ENCODE results near the gene TPH1. TPM values are rescaled to one million over a fixed set of nuclear protein-coding genes. Genes with fewer than 3 reads are reported as not detected.

Gene TPH1
- polyA plus RNA-seq (2013), result 1.2 TPM

DNA sequence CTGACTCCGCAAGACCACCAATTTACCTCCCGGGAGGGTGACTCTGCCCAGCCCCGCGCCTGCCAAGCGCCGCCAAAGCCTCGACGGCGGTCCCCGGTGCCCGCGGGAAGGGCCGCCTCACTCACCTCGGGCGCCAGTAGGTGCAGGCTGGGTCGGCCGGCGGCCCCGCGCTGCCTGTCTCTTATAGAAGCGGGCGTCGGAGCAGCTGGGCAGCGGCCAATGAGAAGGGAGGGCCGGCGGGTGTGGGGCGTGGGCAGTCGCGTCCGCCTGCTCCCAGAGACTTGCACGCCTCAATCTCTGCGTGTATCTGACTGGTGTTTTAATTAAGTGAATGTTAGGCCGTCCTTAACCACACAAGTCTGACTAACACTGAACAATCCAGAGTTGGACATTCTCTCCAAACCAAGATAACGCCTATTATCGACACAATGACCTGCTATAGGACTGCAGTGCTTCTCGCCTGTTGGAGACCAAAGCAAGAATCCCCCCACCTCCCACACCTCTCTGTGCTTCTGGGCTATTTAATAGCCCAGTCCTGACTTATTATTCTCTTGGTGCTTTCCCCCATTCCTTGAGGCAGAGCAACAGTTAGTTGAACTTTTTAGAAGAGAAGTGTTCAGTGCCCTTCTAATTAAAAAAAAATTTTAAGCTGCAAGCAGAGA lies at the start of gene TPH1:
TSS of gene TPH1 (minus strand) at position 154 of the 662 bp plus-strand sequence. CDS start 5,507 bp downstream, outside the sequence.
- H3K9me3 ChIP-seq (ENCODE audit: control extremely low read depth in 1 of 5, control insufficient read depth in 4 of 5, insufficient read depth in 2 of 5, low read depth in 1 of 5, low read length in 4 of 5), result peaks cover 0 to 8% (median 0%) of the 10 kb centered on the region in 5 experiments
- POLR2A ChIA-PET, result no interaction called here
- no peak within 1 kb of the TSS for H3K27ac ChIP-seq (ENCODE audit: insufficient read depth in 1 of 2, low read depth in 1 of 2, low read length in 2 of 2, poor library complexity in 1 of 2, severe bottlenecking in 2 of 2)
- 17% methylated on average over 29 of the region's 36 CpGs for WGBS (ENCODE audit: insufficient coverage)
- H3K27me3 ChIP-seq (replicated peaks in 2 of 5; ENCODE audit: control insufficient read depth in 4 of 5, insufficient read depth in 5 of 5, low read length in 4 of 5), result peaks cover 8 to 45% (median 20%) of the 10 kb centered on the region in 5 experiments
- H3K4me1 ChIP-seq (ENCODE audit: control extremely low read depth in 1 of 4, control insufficient read depth in 4 of 4, insufficient read depth in 4 of 4, low read length in 3 of 4), result no peaks in the 10 kb centered on the region
- H3K36me3 ChIP-seq (ENCODE audit: control insufficient read depth in 4 of 4, insufficient read depth in 4 of 4, low read length in 3 of 4), result no peaks in the 10 kb centered on the region
- CTCF ChIA-PET, result interaction anchor here (0.9 kb wide), 1 partner anchor 10 kb away, joined by 3 read pairs; no protein-coding TSS in a partner anchor
- DNase-seq, result peak in 2 of 3 donors; percentile 2 to 6
- no peak within 1 kb of the TSS for H3K4me3 ChIP-seq (ENCODE audit: control insufficient read depth in 1 of 7, extremely low read depth in 1 of 7, insufficient read depth in 4 of 7, low read depth in 2 of 7, low read length in 6 of 7)

DNA sequence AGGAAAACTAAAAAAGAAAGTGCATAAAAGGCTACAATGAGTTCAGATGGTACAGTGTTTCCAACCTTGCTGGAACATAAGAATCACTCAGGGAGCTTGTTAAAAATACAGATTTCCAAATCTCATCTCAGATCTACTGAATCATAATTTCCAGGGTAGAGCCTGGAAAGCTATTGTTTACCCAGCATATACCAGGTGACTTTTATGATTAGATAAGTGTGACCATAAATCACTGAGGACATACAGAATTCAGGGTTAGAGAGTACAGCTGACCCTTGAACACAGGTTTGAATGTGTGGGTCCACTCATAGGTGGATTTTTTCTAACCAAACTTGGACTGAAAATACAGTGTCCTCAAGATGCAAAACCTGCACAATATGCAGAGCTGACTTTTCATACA lies 47.9 kb upstream of the TPH1 start:
- no peak for DNase-seq
- no peak overlapping the region for H3K27ac ChIP-seq (ENCODE audit: insufficient read depth in 1 of 2, low read depth in 1 of 2, low read length in 2 of 2, poor library complexity in 1 of 2, severe bottlenecking in 2 of 2)
- ChIA-PET POLR2A (no interaction called here), CTCF (interaction anchor here (0.9 to 3.8 kb wide), 4 partner anchors 10 to 21 kb away, joined by 3 to 26 read pairs (median 5); partner anchors contain the start of gene SAAL1)
- no peaks in the 10 kb centered on the region for H3K27me3 ChIP-seq (replicated peaks in 2 of 5; ENCODE audit: control insufficient read depth in 4 of 5, insufficient read depth in 5 of 5, low read length in 4 of 5)
- H3K9me3 ChIP-seq (ENCODE audit: control extremely low read depth in 1 of 5, control insufficient read depth in 4 of 5, insufficient read depth in 2 of 5, low read depth in 1 of 5, low read length in 4 of 5), result no peaks in the 10 kb centered on the region
- H3K4me3 ChIP-seq (ENCODE audit: control insufficient read depth in 1 of 7, extremely low read depth in 1 of 7, insufficient read depth in 4 of 7, low read depth in 2 of 7, low read length in 6 of 7), result no peak overlapping the region
- no peaks in the 10 kb centered on the region for H3K4me1 ChIP-seq (ENCODE audit: control extremely low read depth in 1 of 4, control insufficient read depth in 4 of 4, insufficient read depth in 4 of 4, low read length in 3 of 4)
- H3K36me3 ChIP-seq (ENCODE audit: control insufficient read depth in 4 of 4, insufficient read depth in 4 of 4, low read length in 3 of 4), result peaks cover 6 to 77% (median 53%) of the 10 kb centered on the region in 4 experiments

DNA sequence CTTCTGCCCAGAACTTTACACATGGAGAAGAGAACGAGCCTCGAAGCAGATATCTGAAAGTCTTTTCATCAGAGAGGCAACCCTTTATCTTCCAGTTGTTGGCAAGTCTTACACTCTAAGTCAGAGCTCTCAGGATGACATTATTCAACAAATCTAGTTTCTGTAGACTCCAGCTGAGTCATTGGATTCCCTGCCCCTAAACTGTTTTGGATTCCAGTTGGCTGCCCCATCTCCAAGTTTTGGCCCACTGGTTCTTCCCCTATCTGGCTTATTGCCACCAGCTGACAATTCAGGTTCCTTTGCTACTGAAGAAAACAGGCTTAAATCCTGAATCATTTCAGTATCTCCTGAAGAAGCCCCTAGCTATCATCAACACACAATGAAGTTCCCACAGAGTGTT lies 45.7 kb upstream of the TPH1 start:
- Histone ChIP-seq H3K9me3 (ENCODE audit: control extremely low read depth in 1 of 5, control insufficient read depth in 4 of 5, insufficient read depth in 2 of 5, low read depth in 1 of 5, low read length in 4 of 5) (no peaks in the 10 kb centered on the region), H3K36me3 (ENCODE audit: control insufficient read depth in 4 of 4, insufficient read depth in 4 of 4, low read length in 3 of 4) (peaks cover 9 to 86% (median 65%) of the 10 kb centered on the region in 4 experiments), H3K27ac (ENCODE audit: insufficient read depth in 1 of 2, low read depth in 1 of 2, low read length in 2 of 2, poor library complexity in 1 of 2, severe bottlenecking in 2 of 2) (no peak overlapping the region), H3K27me3 (replicated peaks in 2 of 5; ENCODE audit: control insufficient read depth in 4 of 5, insufficient read depth in 5 of 5, low read length in 4 of 5) (no peaks in the 10 kb centered on the region), H3K4me1 (ENCODE audit: control extremely low read depth in 1 of 4, control insufficient read depth in 4 of 4, insufficient read depth in 4 of 4, low read length in 3 of 4) (no peaks in the 10 kb centered on the region), H3K4me3 (ENCODE audit: control insufficient read depth in 1 of 7, extremely low read depth in 1 of 7, insufficient read depth in 4 of 7, low read depth in 2 of 7, low read length in 6 of 7) (no peak overlapping the region)
- ChIA-PET CTCF (no interaction called here), POLR2A (no interaction called here)
- no peak for DNase-seq
- 86% methylated on average over 2 of the region's 2 CpGs for WGBS (ENCODE audit: insufficient coverage)

- H3K27ac ChIP-seq (ENCODE audit: insufficient read depth in 1 of 2, low read depth in 1 of 2, low read length in 2 of 2, poor library complexity in 1 of 2, severe bottlenecking in 2 of 2), result no peak overlapping the region
- no peak overlapping the region for H3K4me3 ChIP-seq (ENCODE audit: control insufficient read depth in 1 of 7, extremely low read depth in 1 of 7, insufficient read depth in 4 of 7, low read depth in 2 of 7, low read length in 6 of 7)
- no peaks in the 10 kb centered on the region for H3K9me3 ChIP-seq (ENCODE audit: control extremely low read depth in 1 of 5, control insufficient read depth in 4 of 5, insufficient read depth in 2 of 5, low read depth in 1 of 5, low read length in 4 of 5)
- 100% methylated on average over 1 of the region's 3 CpGs for WGBS (ENCODE audit: insufficient coverage)
- peaks cover 7 to 80% (median 58%) of the 10 kb centered on the region in 4 experiments for H3K36me3 ChIP-seq (ENCODE audit: control insufficient read depth in 4 of 4, insufficient read depth in 4 of 4, low read length in 3 of 4)
- peak in 2 of 3 donors; percentile 13 to 15 for DNase-seq
- ChIA-PET POLR2A (no interaction called here), CTCF (interaction anchor here (0.6 to 1.6 kb wide), 3 partner anchors 14 to 1435 kb away, joined by 3 to 5 read pairs (median 4); no protein-coding TSS in a partner anchor)
- no peaks in the 10 kb centered on the region for H3K27me3 ChIP-seq (replicated peaks in 2 of 5; ENCODE audit: control insufficient read depth in 4 of 5, insufficient read depth in 5 of 5, low read length in 4 of 5)
- H3K4me1 ChIP-seq (ENCODE audit: control extremely low read depth in 1 of 4, control insufficient read depth in 4 of 4, insufficient read depth in 4 of 4, low read length in 3 of 4), result no peaks in the 10 kb centered on the region
Observed at GRCh38 chr11:18088966-18089365, 42.9 kb upstream of the TPH1 start.

DNA sequence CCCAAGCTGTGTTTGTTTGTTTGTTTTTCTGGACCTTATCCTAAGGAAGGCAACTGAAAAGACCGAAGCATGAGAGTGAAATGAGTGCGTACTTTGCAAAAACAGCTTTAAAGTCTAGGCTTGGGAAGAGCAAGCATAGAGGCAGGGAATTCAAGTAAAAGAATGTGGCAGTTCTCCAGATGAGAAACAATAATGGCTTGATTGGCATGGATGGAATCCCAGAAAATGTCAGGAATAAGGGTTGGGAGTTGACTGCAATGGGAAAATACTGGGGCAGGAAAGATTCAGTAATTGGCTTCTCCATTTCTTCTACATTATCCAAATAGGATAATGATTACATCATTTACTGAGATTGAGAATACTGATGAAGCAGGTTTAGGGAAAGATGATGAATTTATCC lies 42.3 kb upstream of the TPH1 start:
- POLR2A ChIA-PET, result no interaction called here
- DNase-seq, result no peak
- no peak overlapping the region for H3K27ac ChIP-seq (ENCODE audit: insufficient read depth in 1 of 2, low read depth in 1 of 2, low read length in 2 of 2, poor library complexity in 1 of 2, severe bottlenecking in 2 of 2)
- no peaks in the 10 kb centered on the region for H3K27me3 ChIP-seq (replicated peaks in 2 of 5; ENCODE audit: control insufficient read depth in 4 of 5, insufficient read depth in 5 of 5, low read length in 4 of 5)
- peaks cover 7 to 80% (median 57%) of the 10 kb centered on the region in 4 experiments for H3K36me3 ChIP-seq (ENCODE audit: control insufficient read depth in 4 of 4, insufficient read depth in 4 of 4, low read length in 3 of 4)
- no peak overlapping the region for H3K4me3 ChIP-seq (ENCODE audit: control insufficient read depth in 1 of 7, extremely low read depth in 1 of 7, insufficient read depth in 4 of 7, low read depth in 2 of 7, low read length in 6 of 7)
- no peaks in the 10 kb centered on the region for H3K9me3 ChIP-seq (ENCODE audit: control extremely low read depth in 1 of 5, control insufficient read depth in 4 of 5, insufficient read depth in 2 of 5, low read depth in 1 of 5, low read length in 4 of 5)
- no peaks in the 10 kb centered on the region for H3K4me1 ChIP-seq (ENCODE audit: control extremely low read depth in 1 of 4, control insufficient read depth in 4 of 4, insufficient read depth in 4 of 4, low read length in 3 of 4)
- 100% methylated on average over 2 of the region's 2 CpGs for WGBS (ENCODE audit: insufficient coverage)
- CTCF ChIA-PET, result no interaction called here

- ChIA-PET CTCF (interaction anchor here (2.0 kb wide), 1 partner anchor 12 kb away, joined by 6 read pairs; no protein-coding TSS in a partner anchor), POLR2A (interaction anchor here (1.4 kb wide), 1 partner anchor 10 kb away, joined by 3 read pairs; no protein-coding TSS in a partner anchor)
- no peaks in the 10 kb centered on the region for H3K4me1 ChIP-seq (ENCODE audit: control extremely low read depth in 1 of 4, control insufficient read depth in 4 of 4, insufficient read depth in 4 of 4, low read length in 3 of 4)
- H3K27me3 ChIP-seq (replicated peaks in 2 of 5; ENCODE audit: control insufficient read depth in 4 of 5, insufficient read depth in 5 of 5, low read length in 4 of 5), result no peaks in the 10 kb centered on the region
- H3K27ac ChIP-seq (ENCODE audit: insufficient read depth in 1 of 2, low read depth in 1 of 2, low read length in 2 of 2, poor library complexity in 1 of 2, severe bottlenecking in 2 of 2), result no peak overlapping the region
- no peak overlapping the region for H3K4me3 ChIP-seq (ENCODE audit: control insufficient read depth in 1 of 7, extremely low read depth in 1 of 7, insufficient read depth in 4 of 7, low read depth in 2 of 7, low read length in 6 of 7)
- no peaks in the 10 kb centered on the region for H3K9me3 ChIP-seq (ENCODE audit: control extremely low read depth in 1 of 5, control insufficient read depth in 4 of 5, insufficient read depth in 2 of 5, low read depth in 1 of 5, low read length in 4 of 5)
- 81% methylated on average over 2 of the region's 2 CpGs for WGBS (ENCODE audit: insufficient coverage)
- no peak for DNase-seq
- peaks cover 12 to 45% (median 23%) of the 10 kb centered on the region in 4 experiments for H3K36me3 ChIP-seq (ENCODE audit: control insufficient read depth in 4 of 4, insufficient read depth in 4 of 4, low read length in 3 of 4)
Observed at GRCh38 chr11:18081551-18081950, 35.5 kb upstream of the TPH1 start.

DNA sequence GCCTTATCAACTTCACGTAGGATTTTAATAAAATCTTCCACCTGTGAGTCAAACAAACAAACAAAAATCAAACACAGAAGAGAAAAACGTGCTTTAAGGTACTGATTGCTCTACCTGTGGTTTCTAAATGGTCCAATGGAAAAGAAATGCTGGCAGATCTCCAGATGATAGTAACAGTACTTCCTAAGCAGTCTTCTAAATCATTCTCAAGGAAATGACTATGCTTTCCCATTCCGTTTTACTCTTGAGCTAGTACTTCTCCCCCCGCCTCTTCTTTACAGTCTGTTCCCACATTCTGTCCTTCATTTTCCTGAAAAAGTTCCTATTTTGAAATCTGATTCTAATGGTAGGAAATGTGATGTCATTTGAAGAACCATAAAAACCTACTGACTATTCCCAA lies 34.4 kb upstream of the TPH1 start:
- 50% methylated on average over 2 of the region's 4 CpGs for WGBS (ENCODE audit: insufficient coverage)
- Histone ChIP-seq H3K4me3 (ENCODE audit: control insufficient read depth in 1 of 7, extremely low read depth in 1 of 7, insufficient read depth in 4 of 7, low read depth in 2 of 7, low read length in 6 of 7) (no peak overlapping the region), H3K36me3 (ENCODE audit: control insufficient read depth in 4 of 4, insufficient read depth in 4 of 4, low read length in 3 of 4) (peaks cover 12 to 38% (median 20%) of the 10 kb centered on the region in 4 experiments), H3K27me3 (replicated peaks in 2 of 5; ENCODE audit: control insufficient read depth in 4 of 5, insufficient read depth in 5 of 5, low read length in 4 of 5) (no peaks in the 10 kb centered on the region), H3K27ac (ENCODE audit: insufficient read depth in 1 of 2, low read depth in 1 of 2, low read length in 2 of 2, poor library complexity in 1 of 2, severe bottlenecking in 2 of 2) (no peak overlapping the region), H3K9me3 (ENCODE audit: control extremely low read depth in 1 of 5, control insufficient read depth in 4 of 5, insufficient read depth in 2 of 5, low read depth in 1 of 5, low read length in 4 of 5) (no peaks in the 10 kb centered on the region), H3K4me1 (ENCODE audit: control extremely low read depth in 1 of 4, control insufficient read depth in 4 of 4, insufficient read depth in 4 of 4, low read length in 3 of 4) (no peaks in the 10 kb centered on the region)
- ChIA-PET CTCF (interaction anchor here (2.0 kb wide), 1 partner anchor 14 kb away, joined by 6 read pairs; no protein-coding TSS in a partner anchor), POLR2A (interaction anchor here (1.4 kb wide), 1 partner anchor 9 kb away, joined by 3 read pairs; no protein-coding TSS in a partner anchor)
- peak in 2 of 3 donors; percentile 1 to 3 for DNase-seq
